PC-3 (cell line): ENCODE data around the gene DENND11.

Experiments
- EZH2 ChIP-seq: fragments of 300-600 bp; sonication (generic); IDR thresholded peaks from one replicate; pipeline ENCODE4 v1.6.1; 2017; ENCODE audit warnings: antibody characterized with exemption, mild to moderate bottlenecking, low read length; ENCODE audit not compliant: unreplicated experiment
- TF ChIP-seq, protein P1 (sequence below): fragments of 300-600 bp; sonication (generic); conservative IDR thresholded peaks from 2 replicates; pipeline ENCODE4 v1.5.1; 2017; ENCODE audit warnings: antibody characterized with exemption, low read depth, mild to moderate bottlenecking, low read length

DNA sequence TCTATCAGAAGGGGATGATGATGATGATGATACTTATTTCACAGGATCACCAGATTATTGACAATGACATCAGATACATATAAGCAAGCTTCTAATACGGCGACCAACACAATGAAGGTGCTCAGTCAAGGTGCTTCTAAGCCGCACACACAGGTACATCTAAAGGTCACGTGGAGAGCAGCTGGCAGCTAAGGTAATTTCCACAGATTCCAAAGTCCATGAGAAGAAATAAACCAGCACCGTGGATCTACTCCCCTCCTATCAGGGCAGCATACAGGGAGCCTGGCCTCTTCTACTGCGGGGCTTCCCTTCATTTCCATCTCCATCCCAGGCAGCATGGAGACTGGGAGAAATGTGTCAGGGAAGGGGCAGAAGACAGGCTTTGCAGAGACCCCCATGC is 37.5 kb downstream of the DENND11 start:
- TF ChIP-seq, protein P1, sequence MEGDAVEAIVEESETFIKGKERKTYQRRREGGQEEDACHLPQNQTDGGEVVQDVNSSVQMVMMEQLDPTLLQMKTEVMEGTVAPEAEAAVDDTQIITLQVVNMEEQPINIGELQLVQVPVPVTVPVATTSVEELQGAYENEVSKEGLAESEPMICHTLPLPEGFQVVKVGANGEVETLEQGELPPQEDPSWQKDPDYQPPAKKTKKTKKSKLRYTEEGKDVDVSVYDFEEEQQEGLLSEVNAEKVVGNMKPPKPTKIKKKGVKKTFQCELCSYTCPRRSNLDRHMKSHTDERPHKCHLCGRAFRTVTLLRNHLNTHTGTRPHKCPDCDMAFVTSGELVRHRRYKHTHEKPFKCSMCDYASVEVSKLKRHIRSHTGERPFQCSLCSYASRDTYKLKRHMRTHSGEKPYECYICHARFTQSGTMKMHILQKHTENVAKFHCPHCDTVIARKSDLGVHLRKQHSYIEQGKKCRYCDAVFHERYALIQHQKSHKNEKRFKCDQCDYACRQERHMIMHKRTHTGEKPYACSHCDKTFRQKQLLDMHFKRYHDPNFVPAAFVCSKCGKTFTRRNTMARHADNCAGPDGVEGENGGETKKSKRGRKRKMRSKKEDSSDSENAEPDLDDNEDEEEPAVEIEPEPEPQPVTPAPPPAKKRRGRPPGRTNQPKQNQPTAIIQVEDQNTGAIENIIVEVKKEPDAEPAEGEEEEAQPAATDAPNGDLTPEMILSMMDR: no peak
- TF ChIP-seq EZH2: no peak
